Astrocyte of the spinal cord (primary cell): ENCODE measurements around the gene SLC19A1.

ENCODE experiments used
- DNase-seq: peaks from one replicate; pipeline ENCODE4 v3.0.0; 2011; ENCODE audit warnings: low read depth, low spot score
- H3K4me3 ChIP-seq: 2 replicates; pipeline ENCODE4 v1.5.1; 2011; ENCODE audit warnings: low read depth, mild to moderate bottlenecking, low read length, moderate library complexity
- in situ Hi-C: cut with HindIII; loops from 2 replicates; pipeline ENCODE4 v1.10.0; 2017; ENCODE audit warnings: low sequenced_read_pairs
- TF ChIP-seq, protein P1 (sequence below): IDR thresholded peaks from 2 replicates; pipeline ENCODE4 v1.5.1; 2012; ENCODE audit warnings: low read depth, mild to moderate bottlenecking, low read length, inconsistent platforms

SLC19A1 gene

DNA sequence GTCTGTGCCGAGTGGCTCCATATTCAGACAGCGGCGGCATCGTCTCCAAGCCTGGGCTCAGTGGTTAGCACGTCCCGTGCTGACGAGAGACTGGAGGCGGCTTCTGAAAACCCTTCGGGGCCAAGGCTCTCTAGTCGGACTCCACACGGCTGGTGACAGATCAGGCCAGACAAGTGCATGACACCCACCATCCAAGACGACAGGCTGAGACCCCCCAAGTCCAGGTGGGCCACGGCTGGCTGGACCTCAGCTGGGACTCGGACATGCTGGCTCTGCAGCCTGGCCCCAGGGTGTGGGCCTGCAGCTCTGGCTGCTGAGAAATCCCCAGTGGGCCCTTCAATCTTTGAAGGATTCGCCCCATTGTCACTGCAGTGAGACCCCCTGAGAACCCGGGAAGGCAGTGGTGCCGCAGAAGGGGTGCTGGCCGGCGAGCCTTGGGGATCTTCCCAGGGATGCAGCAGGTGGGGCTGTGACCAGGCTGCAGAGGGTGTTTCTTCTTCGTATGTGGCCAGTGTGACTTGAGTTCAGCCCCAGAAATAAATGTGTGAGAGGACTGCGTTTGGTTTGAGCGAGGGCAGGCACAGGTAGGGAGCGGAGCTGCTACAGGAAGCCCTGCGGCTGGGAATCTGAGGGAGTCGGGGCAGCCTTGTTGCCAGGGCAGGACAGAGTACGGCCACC is 15.9 kb upstream of the SLC19A1 start:
- TF ChIP-seq, protein P1, sequence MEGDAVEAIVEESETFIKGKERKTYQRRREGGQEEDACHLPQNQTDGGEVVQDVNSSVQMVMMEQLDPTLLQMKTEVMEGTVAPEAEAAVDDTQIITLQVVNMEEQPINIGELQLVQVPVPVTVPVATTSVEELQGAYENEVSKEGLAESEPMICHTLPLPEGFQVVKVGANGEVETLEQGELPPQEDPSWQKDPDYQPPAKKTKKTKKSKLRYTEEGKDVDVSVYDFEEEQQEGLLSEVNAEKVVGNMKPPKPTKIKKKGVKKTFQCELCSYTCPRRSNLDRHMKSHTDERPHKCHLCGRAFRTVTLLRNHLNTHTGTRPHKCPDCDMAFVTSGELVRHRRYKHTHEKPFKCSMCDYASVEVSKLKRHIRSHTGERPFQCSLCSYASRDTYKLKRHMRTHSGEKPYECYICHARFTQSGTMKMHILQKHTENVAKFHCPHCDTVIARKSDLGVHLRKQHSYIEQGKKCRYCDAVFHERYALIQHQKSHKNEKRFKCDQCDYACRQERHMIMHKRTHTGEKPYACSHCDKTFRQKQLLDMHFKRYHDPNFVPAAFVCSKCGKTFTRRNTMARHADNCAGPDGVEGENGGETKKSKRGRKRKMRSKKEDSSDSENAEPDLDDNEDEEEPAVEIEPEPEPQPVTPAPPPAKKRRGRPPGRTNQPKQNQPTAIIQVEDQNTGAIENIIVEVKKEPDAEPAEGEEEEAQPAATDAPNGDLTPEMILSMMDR = no peak
- no peak for DNase-seq
- in situ Hi-C loops = no loop called here
- H3K4me3 ChIP-seq = no peak overlapping the region

DNA sequence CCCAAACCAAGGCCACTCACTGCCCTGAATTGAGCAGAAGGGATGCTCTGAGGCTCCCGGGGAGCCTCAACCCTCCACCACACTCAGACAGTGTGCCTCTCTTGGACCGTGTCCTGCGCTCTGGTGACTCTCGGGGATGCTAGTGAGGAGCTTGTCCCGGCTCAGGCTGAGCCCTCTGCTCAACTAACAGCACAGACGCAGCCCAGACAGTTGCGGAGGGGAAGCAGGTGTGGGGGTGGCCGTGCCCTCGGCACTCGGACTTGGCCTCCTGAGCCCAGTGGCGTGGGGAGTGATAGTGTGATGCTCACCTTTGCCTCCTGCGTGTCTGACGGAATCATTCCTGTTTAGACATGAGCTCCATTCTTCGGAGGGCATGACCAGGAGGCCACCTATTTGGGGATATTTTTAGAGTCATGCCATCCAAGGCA is 15.4 kb upstream of the SLC19A1 start:
- in situ Hi-C loops = no loop called here
- no peak overlapping the region for H3K4me3 ChIP-seq
- no peak for DNase-seq
- TF ChIP-seq, protein P1 = no peak

DNA sequence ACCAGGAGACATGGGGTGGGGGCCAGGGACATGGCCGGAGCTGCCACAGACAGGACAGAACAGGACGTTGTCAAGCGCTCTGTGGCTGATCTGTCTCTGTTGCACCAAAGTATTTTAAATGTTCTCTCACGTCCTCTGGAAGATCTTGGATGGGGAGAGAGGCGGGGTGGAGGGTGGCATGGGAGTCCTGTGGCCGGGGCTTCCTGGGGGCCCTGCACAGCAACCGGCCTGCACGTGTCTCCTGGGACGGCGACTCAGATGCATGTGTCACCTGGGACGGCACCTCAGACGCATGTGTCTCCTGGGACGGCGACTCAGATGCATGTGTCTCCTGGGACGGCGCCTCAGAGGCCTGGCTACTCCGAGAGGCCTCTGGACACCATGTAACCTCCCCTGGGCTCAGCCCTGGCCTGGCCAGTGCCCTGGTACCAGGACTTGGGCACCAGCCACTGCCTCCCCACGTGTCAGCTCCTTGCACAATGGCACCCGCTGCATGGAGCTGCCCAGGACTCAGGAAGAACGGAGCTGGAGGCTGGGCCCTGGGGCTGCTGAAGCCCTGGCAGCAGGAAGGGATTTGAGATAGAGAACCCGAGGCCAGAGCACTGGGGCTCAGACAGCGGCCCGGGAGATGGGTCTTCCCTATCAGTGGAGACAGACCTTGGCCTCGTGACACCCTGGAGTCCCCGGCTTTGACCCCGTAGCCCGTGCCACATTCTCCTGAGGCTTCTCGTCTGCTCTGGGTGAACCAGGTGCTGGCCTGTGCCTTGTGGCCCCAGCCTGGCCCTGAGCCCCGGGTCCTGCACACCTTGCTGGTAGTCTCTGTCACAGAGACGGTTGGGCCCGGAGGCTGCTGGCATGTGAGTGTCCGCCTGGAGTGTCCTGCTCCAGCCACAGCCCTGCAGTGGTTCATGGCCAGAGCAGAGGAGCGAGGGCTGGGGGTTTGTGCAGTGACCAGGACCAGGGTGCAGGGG is 14.7 kb upstream of the SLC19A1 start:
- DNase-seq = no peak
- TF ChIP-seq, protein P1 = no peak
- in situ Hi-C loops = no loop called here
- H3K4me3 ChIP-seq = no peak overlapping the region

DNA sequence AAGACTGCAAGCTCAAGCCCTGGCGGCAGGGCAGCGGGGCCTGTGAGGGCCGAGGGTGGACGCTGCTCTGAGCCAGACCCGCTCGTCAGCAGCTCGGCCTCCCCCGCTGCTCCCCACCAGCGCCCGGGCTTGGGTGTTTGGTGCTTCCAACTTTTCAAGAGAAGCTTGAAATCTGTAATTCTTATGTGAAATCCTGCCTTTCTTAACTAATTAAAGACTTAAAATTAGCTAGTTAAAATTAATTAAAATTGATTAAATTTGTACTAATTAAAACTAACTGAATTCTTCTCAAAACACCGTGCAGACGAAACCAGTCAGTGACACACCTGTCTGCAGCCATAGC is 14.0 kb upstream of the SLC19A1 start:
- in situ Hi-C loops = no loop called here
- H3K4me3 ChIP-seq = no peak overlapping the region
- no peak for DNase-seq
- TF ChIP-seq, protein P1 = no peak

DNA sequence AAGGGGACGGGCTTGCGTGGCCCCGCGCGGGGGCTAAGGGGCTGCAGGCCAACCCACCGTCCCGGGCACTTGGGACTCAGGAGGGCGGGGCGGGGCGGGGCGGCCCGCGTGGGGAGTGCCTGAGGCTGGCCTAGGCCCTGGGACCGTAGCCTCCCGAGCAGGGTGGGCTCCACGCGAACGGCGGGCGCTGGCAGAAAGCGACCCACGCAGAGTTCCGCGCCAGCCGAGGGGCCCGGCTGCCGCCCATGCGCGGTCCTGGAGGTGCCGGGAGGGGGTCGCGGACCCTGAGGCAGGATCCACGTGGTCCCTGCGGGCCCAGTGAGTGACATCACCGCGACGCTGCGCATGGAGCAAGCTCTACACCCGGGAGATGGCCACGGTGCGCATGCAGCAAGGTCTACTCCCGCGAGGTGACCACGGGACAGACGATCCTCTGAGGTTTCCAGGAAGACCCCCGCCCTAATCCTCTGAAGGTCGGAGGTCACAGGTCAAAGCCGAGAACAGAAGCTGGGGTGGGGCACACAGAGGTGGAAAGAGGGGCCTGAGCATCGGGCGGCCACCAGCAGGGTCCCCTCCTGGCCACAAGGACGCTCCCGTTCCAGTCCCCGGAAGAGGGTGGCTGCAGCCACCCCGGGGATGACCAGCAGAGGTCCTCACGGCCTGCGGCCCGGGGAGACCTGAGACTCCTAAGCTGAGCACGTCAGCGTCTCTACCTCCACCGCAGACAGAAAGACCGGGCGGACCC is 13.5 kb upstream of the SLC19A1 start:
- H3K4me3 ChIP-seq = no peak overlapping the region
- in situ Hi-C loops = no loop called here
- TF ChIP-seq, protein P1 = no peak
- DNase-seq = no peak

DNA sequence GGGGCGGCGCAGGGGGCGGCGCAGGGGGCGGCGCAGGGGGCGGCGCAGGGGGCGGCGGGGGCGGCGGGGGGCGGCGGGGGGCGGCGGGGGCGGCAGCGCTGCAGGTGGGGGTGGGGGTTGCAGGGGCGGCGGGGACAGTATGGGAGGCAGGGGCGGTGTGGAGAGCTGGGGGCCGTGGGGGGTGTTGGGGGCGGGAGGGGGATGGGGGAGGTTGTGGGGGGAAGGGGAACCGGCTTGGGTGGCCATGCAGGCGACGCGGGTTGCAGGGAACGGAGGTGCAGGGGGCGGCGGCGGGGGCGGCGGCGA is 13.0 kb upstream of the SLC19A1 start:
- TF ChIP-seq, protein P1 = no peak
- in situ Hi-C loops = no loop called here
- no peak for DNase-seq
- no peak overlapping the region for H3K4me3 ChIP-seq
